Activated T-cell treated with anti-CD3 and anti-CD28 coated beads for 4 hours (primary cell): ENCODE data around the gene LPCAT4.
"Not testable (repeated sequence)": the region's sequence is repeated elsewhere in the genome, so short reads cannot be mapped to it uniquely, and the experiment has no call there.

Source experiments
- DNase-seq: peaks from one replicate; pipeline ENCODE4 v3.0.0-alpha.2; 2020

The LPCAT4 gene

DNA sequence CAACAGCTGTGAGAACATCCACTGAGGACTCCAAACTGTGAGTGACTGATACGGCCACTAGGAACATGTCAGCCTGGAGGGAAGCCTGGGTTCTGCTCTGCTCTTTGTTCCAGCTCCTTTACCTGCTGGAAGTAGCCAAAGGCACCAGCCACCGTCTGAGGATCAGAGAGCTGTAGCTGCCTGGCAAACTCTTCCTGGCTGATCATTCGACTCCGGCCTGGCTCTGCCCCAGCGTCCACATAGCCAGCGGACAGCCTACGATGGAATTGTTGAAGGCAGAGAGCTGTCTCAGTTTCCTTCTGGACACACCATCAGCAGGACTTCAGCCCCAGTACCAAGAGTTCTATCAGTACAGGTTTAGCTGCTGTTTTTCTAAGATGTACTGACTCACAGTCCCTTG, 5.7 kb downstream of the LPCAT4 start:
- no peak for DNase-seq

DNA sequence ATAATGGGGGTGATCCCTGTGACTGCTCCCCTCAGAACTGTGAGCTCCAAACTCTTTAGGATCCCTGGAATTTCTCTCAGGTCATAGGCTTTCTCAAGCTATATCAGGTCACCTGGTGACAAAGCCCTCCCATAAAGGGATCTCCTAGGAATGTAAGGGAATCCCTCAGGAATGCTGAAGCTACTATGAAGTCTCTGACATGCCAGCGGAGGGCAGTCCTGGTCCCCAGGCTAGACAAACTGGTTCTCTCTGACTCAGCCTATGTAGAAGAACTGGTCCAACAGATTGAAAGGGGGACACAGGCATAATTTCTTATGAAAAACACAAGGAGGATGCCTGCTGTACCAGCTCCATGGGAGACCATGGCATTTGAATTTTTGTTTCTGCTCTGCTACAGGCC, 6.7 kb downstream of the LPCAT4 start:
- DNase-seq: no peak

- no peak for DNase-seq
Measured at GRCh38 chr15:34359416-34359815, 7.6 kb downstream of the LPCAT4 start.

- DNase-seq: no peak
Measured at GRCh38 chr15:34358948-34359347, 8.0 kb downstream of the LPCAT4 start.

GRCh38 chr15:34358367-34358766, 8.6 kb downstream of the LPCAT4 start:
- DNase-seq: no peak

DNA sequence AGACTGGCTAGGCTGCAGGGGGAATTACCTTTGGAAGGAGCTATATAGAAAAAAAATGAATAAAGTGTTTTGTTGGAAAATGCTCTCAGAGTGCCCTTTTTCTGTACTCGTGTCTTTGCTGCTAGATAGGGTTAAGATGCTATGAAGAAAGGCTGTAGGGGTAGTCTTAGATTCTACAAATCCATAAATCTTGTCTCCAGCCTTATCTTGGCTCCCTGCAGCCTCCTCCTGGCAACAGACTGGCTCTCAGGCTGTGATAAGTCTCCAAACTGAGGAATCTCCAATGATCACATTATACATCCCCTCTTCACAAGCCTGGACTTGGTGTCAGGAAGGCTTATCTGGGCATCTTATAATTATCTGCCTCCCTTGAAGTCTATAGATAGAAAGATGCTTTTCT, 9.3 kb downstream of the LPCAT4 start:
- DNase-seq: no peak

- no peak for DNase-seq
Measured at GRCh38 chr15:34355241-34355640, 11.8 kb downstream of the LPCAT4 start.

DNA sequence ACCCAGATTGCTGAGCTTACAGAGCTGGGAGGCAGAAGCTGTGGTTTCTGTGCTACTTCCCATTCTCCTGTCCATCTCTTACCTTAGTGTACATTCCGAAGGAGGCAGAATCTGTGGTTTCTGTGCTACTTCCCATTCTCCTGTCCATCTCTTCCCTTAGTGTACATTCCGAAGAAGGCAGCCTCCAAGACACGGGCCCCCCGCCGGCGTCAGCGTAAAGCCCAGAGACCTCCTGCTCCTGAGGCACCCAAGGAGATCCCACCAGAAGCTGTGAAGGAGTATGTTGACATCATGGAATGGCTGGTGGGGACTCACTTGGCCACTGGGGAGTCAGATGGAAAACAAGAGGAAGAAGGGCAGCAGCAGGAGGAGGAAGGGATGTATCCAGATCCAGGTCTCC, 12.7 kb downstream of the LPCAT4 start:
- no peak for DNase-seq

DNA sequence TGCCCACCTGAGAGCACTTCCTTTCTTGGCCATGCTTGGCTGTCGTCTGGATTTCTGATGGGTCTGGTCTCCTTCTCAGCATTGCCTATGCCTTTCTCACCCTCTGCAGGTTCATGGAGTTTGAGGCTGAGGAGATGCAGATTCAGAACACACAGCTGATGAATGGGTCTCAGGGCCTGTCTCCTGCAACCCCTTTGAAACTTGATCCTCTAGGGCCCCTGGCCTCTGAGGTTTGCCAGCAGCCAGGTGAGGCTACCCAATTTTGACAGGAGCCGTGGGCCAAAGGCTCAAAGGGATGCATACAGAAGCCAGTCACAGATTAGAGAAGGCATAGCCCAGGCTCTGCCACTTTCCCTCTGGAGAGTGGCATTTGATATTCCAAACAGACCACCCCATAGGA, 13.4 kb downstream of the LPCAT4 start:
- no peak for DNase-seq

- DNase-seq: not testable (repeated sequence)
Measured at GRCh38 chr15:34352996-34353395, 14.0 kb downstream of the LPCAT4 start.

GRCh38 chr15:34349769-34350168, 17.2 kb downstream of the LPCAT4 start:
- no peak for DNase-seq

DNA sequence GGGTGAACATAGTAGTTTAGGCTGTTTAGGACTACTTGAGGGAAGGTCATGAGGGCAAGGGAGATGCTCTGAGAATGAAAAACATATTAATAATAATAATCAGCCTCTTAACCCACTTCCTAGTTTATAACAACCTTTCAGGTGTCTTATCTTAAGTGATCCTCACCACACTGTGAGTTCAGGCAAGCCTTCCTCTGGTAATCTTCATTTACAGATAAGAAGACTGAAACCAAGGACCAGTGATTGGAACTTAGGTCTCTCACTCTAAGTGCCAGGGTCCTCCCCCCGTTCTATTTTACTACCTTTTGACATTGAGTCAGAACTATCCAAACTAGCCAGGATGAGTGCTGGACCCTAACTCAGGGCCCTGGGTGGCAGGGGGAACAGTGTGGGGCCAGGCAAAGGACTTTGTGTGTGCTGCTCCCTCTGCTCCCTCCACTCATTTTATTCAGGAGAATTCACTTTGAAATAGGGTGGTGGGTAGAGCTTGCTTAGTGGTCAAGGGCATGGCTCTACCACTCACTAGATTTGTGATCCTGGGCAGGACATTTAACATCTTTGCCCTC, 18.2 kb downstream of the LPCAT4 start:
- DNase-seq: no peak

DNA sequence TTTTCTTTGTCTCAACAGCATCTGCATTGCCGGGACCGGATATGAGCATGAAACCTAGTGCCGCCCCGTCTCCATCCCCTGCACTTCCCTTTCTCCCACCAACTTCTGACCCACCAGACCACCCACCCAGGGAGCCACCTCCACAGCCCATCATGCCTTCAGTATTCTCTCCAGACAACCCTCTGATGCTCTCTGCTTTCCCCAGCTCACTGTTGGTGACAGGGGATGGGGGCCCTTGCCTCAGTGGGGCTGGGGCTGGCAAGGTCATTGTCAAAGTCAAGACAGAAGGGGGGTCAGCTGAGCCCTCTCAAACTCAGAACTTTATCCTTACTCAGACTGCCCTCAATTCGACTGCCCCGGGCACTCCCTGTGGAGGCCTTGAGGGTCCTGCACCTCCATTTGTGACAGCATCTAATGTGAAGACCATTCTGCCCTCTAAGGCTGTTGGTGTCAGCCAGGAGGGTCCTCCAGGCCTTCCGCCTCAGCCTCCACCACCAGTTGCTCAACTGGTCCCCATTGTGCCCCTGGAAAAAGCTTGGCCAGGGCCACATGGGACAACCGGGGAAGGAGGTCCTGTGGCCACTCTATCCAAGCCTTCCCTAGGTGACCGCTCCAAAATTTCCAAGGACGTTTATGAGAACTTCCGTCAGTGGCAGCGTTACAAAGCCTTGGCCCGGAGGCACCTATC, 18.9 kb downstream of the LPCAT4 start:
- no peak for DNase-seq

- DNase-seq: peak; percentile 94
Measured at GRCh38 chr15:34342737-34343575, 24.0 kb downstream of the LPCAT4 start, which contains the start of the genes NOP10 and NUTM1. Gene NOP10, minus strand, starts transcription at chr15:34343136. Its CDS starts 63 bp downstream, at chr15:34343073. Gene NUTM1, plus strand, starts transcription at chr15:34343315. Its CDS starts 382 bp downstream, at chr15:34343697.

- not testable (repeated sequence) for DNase-seq
Measured at GRCh38 chr15:34342213-34342736, 24.7 kb downstream of the LPCAT4 start.

- DNase-seq: no peak
Measured at GRCh38 chr15:34341381-34342212, 25.4 kb downstream of the LPCAT4 start.

DNA sequence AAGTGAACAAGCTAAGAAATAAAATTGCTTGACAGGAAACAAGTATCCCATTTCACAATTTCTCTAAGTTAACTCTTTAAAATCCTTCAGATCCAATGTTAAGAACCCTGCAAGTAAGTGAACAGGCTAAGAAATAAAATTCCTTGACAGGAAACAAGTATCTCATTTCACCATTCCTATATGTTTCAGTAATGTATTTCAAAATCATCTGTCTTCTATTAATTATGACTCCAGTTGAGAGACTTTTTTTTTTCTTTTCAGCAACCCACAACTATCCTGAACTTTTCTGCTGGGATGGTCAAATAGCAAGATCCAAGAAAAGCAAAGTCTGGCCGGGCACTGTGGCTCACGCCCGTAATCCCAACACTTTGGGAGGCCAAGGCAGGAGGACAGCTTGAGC, 27.1 kb downstream of the LPCAT4 start:
- no peak for DNase-seq

DNA sequence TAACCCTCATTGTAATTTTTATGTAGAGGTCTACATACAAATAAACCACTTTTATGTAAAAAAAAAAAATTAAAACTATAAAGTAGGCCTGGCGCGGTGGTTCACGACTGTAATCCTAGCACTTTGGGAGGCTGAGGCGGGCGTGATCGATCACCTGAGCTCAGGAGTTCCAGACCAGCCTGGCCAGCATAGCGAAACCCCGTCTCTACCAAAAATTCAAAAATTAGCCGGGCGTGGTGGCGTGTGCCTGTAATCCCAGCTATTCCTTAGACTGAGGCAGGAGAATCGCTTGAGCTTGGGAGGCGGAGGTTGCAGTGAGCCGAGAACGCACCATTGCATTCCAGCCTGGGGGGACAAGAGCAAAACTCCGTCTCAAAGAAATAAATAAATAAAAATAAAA, 28.6 kb downstream of the LPCAT4 start:
- DNase-seq: no peak

DNA sequence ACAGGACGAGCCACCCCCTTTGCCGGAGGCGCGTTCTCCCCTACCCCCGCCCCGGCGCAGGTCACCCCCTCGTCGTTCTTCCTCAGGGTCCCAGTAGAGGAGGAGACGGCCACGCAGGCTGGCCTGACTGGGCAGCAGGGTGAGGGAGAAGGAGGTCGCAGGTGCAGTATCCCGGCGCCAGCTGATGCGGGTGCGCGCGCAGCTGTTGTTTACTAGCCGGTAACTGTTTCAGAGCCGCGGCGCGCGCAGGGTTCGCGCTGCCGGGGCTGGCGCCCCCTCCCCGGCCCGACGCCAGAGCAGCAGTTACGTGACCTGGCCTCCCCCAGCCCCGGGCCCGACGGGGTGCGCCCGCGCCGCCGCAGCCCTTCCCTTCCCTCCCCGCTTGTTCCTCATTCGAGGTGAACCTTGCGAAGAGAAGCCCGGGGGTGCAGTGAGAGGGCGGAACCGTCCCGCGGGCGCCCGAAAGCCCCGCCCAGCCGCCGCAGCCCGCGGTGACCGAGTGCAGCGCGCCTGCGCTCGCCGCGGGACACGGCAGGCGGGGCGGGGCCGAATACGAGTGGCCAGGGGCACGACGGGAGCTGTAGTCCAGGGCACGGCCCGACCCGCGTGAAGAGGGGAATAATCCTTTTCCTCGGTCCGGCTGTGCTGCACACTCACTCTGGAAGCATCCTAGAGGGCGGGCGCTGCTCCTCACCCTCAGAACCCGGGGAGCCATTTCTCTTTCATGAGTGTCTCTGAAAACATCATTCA, 29.3 kb downstream of the LPCAT4 start, which contains the start of gene SLC12A6:
SLC12A6 (minus strand) TSS at position 225 of the 750 bp plus-strand sequence. CDS start 1,101 bp downstream, outside the sequence.
- peak; percentile 84 for DNase-seq

DNA sequence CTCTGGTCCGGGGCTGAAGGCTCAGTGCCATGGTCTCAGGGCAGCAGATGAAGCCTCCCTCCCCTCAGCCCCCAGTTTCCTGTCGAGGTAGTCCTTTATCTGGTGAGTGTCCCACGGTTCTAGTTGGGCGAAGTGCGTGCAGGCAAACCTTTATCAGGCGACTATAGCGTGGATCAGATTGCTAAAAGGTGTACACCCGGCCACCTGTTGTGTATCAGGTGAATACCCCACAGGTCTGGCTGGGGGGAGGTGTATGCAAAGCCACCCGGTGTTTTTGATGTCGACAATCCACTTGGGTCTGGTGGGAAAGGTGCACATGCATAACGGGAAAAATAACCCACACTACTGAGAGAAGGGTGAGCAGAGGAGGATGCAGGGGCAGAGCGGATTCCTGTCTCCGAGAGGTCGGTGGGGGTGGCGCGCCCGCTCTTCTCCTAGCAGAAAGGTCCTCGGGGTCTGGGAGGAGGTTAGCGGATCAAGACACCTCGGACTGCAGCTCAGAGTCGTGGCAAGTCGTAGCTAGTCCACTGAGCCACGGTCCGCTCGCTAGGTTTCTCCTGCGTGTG, 29.9 kb downstream of the LPCAT4 start:
- DNase-seq: no peak

DNA sequence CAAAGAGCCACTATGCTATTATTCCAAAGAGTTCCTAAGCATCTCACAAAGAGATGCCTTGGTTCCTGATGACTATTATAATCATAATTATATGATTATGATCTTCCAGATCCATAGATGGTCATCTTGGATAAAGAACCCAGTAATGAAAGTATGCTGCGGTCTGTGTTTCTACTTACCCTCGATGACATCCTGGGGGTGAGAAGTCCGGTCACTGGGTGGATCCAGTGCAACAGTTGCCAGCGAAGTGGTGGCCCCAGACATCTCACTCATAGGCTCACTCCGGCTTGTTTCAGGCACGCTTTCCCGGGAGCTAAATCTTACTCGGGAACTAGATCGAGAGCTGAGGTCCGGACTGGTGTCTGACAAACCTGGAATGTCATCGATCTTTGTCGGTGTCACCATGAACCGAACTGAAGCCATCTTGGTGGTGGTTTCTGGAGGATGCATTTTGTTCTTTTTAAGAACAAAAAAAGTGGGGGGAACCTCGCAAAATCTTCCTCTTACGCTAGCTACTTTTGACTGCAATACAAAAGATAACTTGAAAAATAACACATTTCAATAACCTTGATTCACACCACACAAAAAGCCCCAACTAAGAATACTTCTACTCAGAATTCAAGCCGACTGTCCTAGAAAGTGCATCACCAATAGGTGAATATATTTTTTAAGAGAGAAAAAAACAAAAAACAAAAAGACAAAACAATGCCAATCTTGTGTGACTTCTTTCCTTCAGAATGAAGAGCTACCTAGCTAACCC, 30.6 kb downstream of the LPCAT4 start:
- DNase-seq: no peak
